WTC11 (cell line): Measurements from ENCODE around the gene HDGFL3. TPM values are rescaled to one million over a fixed set of nuclear protein-coding genes. Genes with fewer than 3 reads are reported as not detected.

Experiments used
- ATAC-seq: fragments of 200-7000 bp; cut with Tn5 transposase; 2 replicates; pipeline ENCODE4 v1.10.0; 2021; ENCODE audit warnings: mild to moderate bottlenecking, moderate library complexity
- CTCF ChIA-PET: fragments of 300-600 bp; sonication (Branson Sonifier 250); formaldehyde crosslinking; loops from one replicate; lab custom pipeline; 2021; ENCODE audit warnings: antibody characterized with exemption; lab: Charles Lee
- POLR2A ChIA-PET: fragments of 350-600 bp; sonication (Branson Sonifier 250); formaldehyde crosslinking; loops from one replicate; lab custom pipeline; 2021; ENCODE audit warnings: antibody characterized with exemption; lab: Charles Lee
- DNase-seq: peaks from one replicate; pipeline ENCODE4 v3.0.0; 2021; ENCODE audit warnings: low spot score
- H3K27ac Mint-ChIP-seq: 2 replicates; pipeline ENCODE4 v1.8.0; 2021; ENCODE audit warnings: mixed read lengths
- H3K27me3 Mint-ChIP-seq: 2 replicates; pipeline ENCODE4 v1.8.0; 2021; ENCODE audit warnings: low read depth, mild to moderate bottlenecking, moderate library complexity, mixed read lengths
- H3K36me3 Mint-ChIP-seq: 2 replicates; pipeline ENCODE4 v1.8.0; 2021; ENCODE audit warnings: mixed read lengths
- H3K4me1 Mint-ChIP-seq: 2 replicates; pipeline ENCODE4 v1.8.0; 2022; ENCODE audit warnings: mixed read lengths
- H3K4me3 Mint-ChIP-seq: 2 replicates; pipeline ENCODE4 v1.8.0; 2021; ENCODE audit warnings: mild to moderate bottlenecking, moderate library complexity, mixed read lengths
- H3K9me3 Mint-ChIP-seq: 2 replicates; pipeline ENCODE4 v1.8.0; 2021; ENCODE audit warnings: mixed read lengths
- CBFB ChIP-seq: sonication (generic); formaldehyde crosslinking; IDR thresholded peaks from 2 replicates; pipeline ENCODE4 v1.8.1; 2022; ENCODE audit warnings: mild to moderate bottlenecking, low read depth, missing genetic modification reagents
- CREB1 ChIP-seq: sonication (generic); formaldehyde crosslinking; IDR thresholded peaks from 2 replicates; pipeline ENCODE4 v1.8.0; 2023; ENCODE audit warnings: mild to moderate bottlenecking, missing genetic modification reagents
- ELF4 ChIP-seq: sonication (generic); formaldehyde crosslinking; IDR thresholded peaks from 2 replicates; pipeline ENCODE4 v1.8.1; 2022; ENCODE audit warnings: low read depth, mild to moderate bottlenecking, moderate library complexity, missing genetic modification reagents
- ETV6 ChIP-seq: sonication (generic); formaldehyde crosslinking; IDR thresholded peaks from 2 replicates; pipeline ENCODE4 v1.8.1; 2022; ENCODE audit warnings: mild to moderate bottlenecking, missing genetic modification reagents
- FOXP1 ChIP-seq: sonication (generic); formaldehyde crosslinking; IDR thresholded peaks from 2 replicates; pipeline ENCODE4 v1.8.0; 2022; ENCODE audit warnings: missing genetic modification reagents, mild to moderate bottlenecking, moderate library complexity, borderline replicate concordance
- GABPB1 ChIP-seq: sonication (generic); formaldehyde crosslinking; IDR thresholded peaks from 2 replicates; pipeline ENCODE4 v1.8.1; 2023; ENCODE audit warnings: mild to moderate bottlenecking, missing genetic modification reagents
- HMGA2 ChIP-seq: fragments of 250-450 bp; sonication (Bioruptor Pico); IDR thresholded peaks from 2 replicates; pipeline ENCODE4 v1.4.0; 2021; ENCODE audit warnings: mild to moderate bottlenecking, moderate library complexity
- JAZF1 ChIP-seq: fragments of 250-450 bp; sonication (Bioruptor Pico); IDR thresholded peaks from 2 replicates; pipeline ENCODE4 v1.9.0; 2021; ENCODE audit warnings: moderate library complexity, mild to moderate bottlenecking, inconsistent platforms
- NFATC4 ChIP-seq: fragments of 250-450 bp; sonication (Bioruptor Pico); IDR thresholded peaks from 2 replicates; pipeline ENCODE4 v1.9.0; 2021; ENCODE audit warnings: mild to moderate bottlenecking
- NR1H2 ChIP-seq: sonication (generic); formaldehyde crosslinking; IDR thresholded peaks from 2 replicates; pipeline ENCODE4 v1.9.0; 2021; ENCODE audit warnings: mild to moderate bottlenecking, moderate library complexity, missing genetic modification reagents
- NR3C1 ChIP-seq: sonication (generic); formaldehyde crosslinking; conservative IDR thresholded peaks from 2 replicates; pipeline ENCODE4 v1.8.1; 2023; ENCODE audit warnings: low read depth, mild to moderate bottlenecking, missing genetic modification reagents
- PRRX2 ChIP-seq: fragments of 250-450 bp; sonication (Bioruptor Pico); IDR thresholded peaks from 2 replicates; pipeline ENCODE4 v1.8.0; 2021; ENCODE audit warnings: mild to moderate bottlenecking
- SP1 ChIP-seq: sonication (generic); formaldehyde crosslinking; conservative IDR thresholded peaks from 2 replicates; pipeline ENCODE4 v1.8.1; 2022; ENCODE audit warnings: missing genetic modification reagents
- TEAD1 ChIP-seq: sonication (generic); formaldehyde crosslinking; IDR thresholded peaks from 2 replicates; pipeline ENCODE4 v1.8.0; 2022; ENCODE audit warnings: mild to moderate bottlenecking, missing genetic modification reagents
- ZNF219 ChIP-seq: sonication (generic); formaldehyde crosslinking; IDR thresholded peaks from 2 replicates; pipeline ENCODE4 v1.8.0; 2023; ENCODE audit warnings: missing genetic modification reagents, mild to moderate bottlenecking, borderline replicate concordance
- ZNF263 ChIP-seq: sonication (generic); formaldehyde crosslinking; IDR thresholded peaks from 2 replicates; pipeline ENCODE4 v1.8.1; 2022; ENCODE audit warnings: low read depth, mild to moderate bottlenecking, moderate library complexity, missing genetic modification reagents
- ZNF317 ChIP-seq: sonication (generic); formaldehyde crosslinking; IDR thresholded peaks from 2 replicates; pipeline ENCODE4 v1.8.1; 2023; ENCODE audit warnings: low read depth, mild to moderate bottlenecking, moderate library complexity, missing genetic modification reagents, borderline replicate concordance
- ZNF416 ChIP-seq: fragments of 250-450 bp; sonication (Bioruptor Pico); IDR thresholded peaks from 2 replicates; pipeline ENCODE4 v1.9.0; 2021; ENCODE audit warnings: mild to moderate bottlenecking, inconsistent platforms
- total RNA-seq: library from RNA; stranded (reverse); gene quantifications from 3 replicates; pipeline ENCODE4 v1.2.3, GENCODE V29; 2021
- TF ChIP-seq, protein P1 (sequence below): sonication (generic); formaldehyde crosslinking; IDR thresholded peaks from 2 replicates; pipeline ENCODE4 v1.8.1; 2022; ENCODE audit warnings: mild to moderate bottlenecking, moderate library complexity, missing genetic modification reagents
- TF ChIP-seq, protein P2 (sequence below): sonication (generic); formaldehyde crosslinking; IDR thresholded peaks from 2 replicates; pipeline ENCODE4 v1.8.1; 2023; ENCODE audit warnings: mild to moderate bottlenecking, missing genetic modification reagents, moderate library complexity
- TF ChIP-seq, protein P3 (sequence below): sonication (generic); formaldehyde crosslinking; IDR thresholded peaks from 2 replicates; pipeline ENCODE4 v1.8.0; 2022; ENCODE audit warnings: mild to moderate bottlenecking, missing genetic modification reagents
- TF ChIP-seq, protein P4 (sequence below): sonication (generic); formaldehyde crosslinking; IDR thresholded peaks from 2 replicates; pipeline ENCODE4 v1.8.0; 2022; ENCODE audit warnings: mild to moderate bottlenecking, missing genetic modification reagents
- TF ChIP-seq, protein P5 (sequence below): sonication (generic); formaldehyde crosslinking; IDR thresholded peaks from 2 replicates; pipeline ENCODE4 v1.8.1; 2022; ENCODE audit warnings: missing genetic modification reagents, borderline replicate concordance

HDGFL3 gene
- total RNA-seq, 1 experiment from 2014 or later, result 124 TPM

DNA sequence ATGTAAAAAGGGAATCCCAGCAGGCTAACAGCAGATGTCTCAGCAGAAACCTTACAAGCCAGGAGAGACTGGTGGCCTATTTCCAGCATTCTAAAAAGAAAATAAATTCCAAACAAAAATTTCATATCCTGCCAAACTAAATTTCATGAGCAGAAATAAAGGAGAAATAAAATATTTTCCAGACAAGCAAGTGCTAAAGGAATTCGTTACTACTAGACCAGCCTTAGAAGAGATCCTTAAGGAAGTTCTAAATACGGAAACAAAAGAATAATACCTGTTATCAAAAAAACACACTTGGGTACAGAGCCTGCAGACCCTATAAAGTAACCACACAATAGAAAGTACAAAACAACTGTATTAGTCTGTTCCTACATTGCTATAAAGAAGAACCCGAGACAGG, 41.4 kb downstream of the HDGFL3 start:
- peaks cover 53% of the 10 kb centered on the region for H3K4me1 Mint-ChIP-seq
- TF ChIP-seq, protein P1, sequence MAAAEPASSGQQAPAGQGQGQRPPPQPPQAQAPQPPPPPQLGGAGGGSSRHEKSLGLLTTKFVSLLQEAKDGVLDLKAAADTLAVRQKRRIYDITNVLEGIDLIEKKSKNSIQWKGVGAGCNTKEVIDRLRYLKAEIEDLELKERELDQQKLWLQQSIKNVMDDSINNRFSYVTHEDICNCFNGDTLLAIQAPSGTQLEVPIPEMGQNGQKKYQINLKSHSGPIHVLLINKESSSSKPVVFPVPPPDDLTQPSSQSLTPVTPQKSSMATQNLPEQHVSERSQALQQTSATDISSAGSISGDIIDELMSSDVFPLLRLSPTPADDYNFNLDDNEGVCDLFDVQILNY (CRISPR knock-in tag), result no peak
- TF ChIP-seq PRRX2 (no peak), ZNF416 (no peak), CBFB (CRISPR knock-in tag) (no peak), ZNF219 (CRISPR knock-in tag) (no peak), FOXP1 (CRISPR knock-in tag) (no peak), NR3C1 (CRISPR knock-in tag) (no peak), HMGA2 (no peak), TEAD1 (no peak)
- TF ChIP-seq, protein P2, sequence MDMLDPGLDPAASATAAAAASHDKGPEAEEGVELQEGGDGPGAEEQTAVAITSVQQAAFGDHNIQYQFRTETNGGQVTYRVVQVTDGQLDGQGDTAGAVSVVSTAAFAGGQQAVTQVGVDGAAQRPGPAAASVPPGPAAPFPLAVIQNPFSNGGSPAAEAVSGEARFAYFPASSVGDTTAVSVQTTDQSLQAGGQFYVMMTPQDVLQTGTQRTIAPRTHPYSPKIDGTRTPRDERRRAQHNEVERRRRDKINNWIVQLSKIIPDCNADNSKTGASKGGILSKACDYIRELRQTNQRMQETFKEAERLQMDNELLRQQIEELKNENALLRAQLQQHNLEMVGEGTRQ (CRISPR knock-in tag), result no peak
- TF ChIP-seq, protein P3, sequence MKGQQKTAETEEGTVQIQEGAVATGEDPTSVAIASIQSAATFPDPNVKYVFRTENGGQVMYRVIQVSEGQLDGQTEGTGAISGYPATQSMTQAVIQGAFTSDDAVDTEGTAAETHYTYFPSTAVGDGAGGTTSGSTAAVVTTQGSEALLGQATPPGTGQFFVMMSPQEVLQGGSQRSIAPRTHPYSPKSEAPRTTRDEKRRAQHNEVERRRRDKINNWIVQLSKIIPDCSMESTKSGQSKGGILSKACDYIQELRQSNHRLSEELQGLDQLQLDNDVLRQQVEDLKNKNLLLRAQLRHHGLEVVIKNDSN (CRISPR knock-in tag), result no peak
- TF ChIP-seq, all 79 proteins: peak for 0
- CTCF ChIA-PET, result interaction anchor here (0.6 kb wide), 1 partner anchor 630 kb away, joined by 3 read pairs; no protein-coding TSS in a partner anchor
- Mint-ChIP-seq H3K36me3 (0 out of 2 replicates have a peak, but pooled peaks cover 3% of the 10 kb centered on the region), H3K27me3 (no peaks in the 10 kb centered on the region), H3K4me3 (no peak overlapping the region), H3K9me3 (peaks cover 7% of the 10 kb centered on the region), H3K27ac (no peak overlapping the region)
- no peak for DNase-seq
- POLR2A ChIA-PET, result no interaction called here
- no peak for ATAC-seq

DNA sequence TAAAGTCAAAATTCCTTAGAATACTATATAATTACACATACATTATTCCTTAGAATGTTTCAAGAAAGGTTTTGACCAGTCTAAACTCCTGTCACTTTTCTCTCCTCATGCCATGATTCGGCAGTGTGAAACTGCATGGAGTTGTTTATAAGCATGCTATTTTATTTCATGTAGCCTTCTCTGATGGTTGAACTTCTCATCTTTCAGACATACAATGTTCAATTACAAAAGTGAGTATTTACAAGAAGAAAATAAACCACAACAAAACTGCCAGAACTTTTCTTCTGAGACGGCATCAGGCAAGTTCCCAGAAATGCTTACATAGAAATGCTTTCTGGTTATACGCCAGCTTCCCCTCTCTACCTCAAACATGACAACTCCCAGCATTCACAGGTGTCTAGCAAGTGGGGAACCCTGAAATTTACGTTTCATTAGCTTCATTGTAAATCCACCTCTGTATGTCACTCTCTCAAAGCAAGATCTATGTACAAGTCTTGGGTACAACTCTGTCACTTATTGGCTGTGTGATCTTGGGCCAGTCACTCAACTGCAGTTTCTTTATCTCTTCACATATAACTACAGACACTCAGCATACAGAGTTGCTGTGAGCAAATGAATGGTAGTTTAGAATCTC, 42.7 kb downstream of the HDGFL3 start:
- Mint-ChIP-seq H3K4me3 (no peak overlapping the region), H3K27me3 (no peaks in the 10 kb centered on the region), H3K4me1 (peaks cover 45% of the 10 kb centered on the region), H3K9me3 (peaks cover 7% of the 10 kb centered on the region), H3K27ac (no peak overlapping the region), H3K36me3 (peaks cover 4% of the 10 kb centered on the region; the same call in 1 of the 2 replicates)
- TF ChIP-seq SP1, result no peak
- no peak for TF ChIP-seq GABPB1 (CRISPR knock-in tag)
- ATAC-seq (no peak), DNase-seq (no peak)
- ChIA-PET POLR2A (no interaction called here), CTCF (no interaction called here)

DNA sequence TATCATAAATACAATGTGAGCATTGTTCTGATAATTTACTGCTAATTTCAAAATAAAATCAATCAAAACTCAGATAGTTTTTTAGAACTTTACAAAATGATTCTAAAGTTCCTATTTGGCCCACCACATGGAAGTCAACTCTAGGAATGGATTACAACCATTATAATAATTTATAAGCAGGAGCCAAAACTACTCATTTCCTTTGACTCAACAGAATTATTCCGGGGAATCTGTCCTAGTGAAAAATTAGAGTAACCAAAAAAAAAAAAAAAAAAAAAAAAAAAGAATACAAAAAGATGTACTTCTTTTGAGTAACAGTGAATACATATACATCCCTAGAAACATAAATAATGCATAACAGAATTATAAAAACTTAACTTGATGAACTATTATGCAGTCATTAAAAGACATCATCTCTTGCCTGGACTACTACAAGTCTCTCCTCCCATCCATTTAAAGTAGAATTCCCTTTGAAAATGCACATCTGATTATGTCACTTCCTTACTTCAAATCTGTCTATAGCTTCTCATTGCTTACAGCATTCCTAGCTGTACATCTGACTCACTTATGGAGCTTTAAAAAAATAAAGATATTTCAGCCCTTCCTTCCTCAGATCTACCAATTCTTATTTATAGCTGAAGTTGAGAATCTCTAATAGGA, 43.4 kb downstream of the HDGFL3 start:
- no peak for ATAC-seq

DNA sequence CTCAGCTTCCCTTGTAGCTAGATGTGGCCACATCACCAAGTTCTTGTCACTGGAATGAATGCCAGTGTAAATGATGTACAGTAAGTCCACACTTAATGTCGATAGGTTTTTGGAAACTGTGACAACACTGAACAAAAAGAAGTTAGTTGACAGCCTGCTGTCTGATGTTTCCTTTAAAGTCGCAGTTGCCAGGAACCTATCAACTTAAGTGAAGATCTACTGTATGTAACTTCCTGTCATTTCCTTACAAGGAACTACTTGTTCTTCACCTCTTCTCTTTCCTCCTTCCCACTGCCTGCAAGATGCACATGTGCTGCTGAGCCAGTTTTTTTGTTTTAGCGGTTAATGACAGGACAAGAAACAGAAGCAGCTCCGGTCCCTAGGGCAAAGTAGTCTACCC, 44.6 kb downstream of the HDGFL3 start:
- H3K27me3 Mint-ChIP-seq, result no peaks in the 10 kb centered on the region
- H3K27ac Mint-ChIP-seq, result no peak overlapping the region
- ChIA-PET POLR2A (no interaction called here), CTCF (no interaction called here)
- H3K9me3 Mint-ChIP-seq, result peaks cover 7% of the 10 kb centered on the region
- peaks cover 9% of the 10 kb centered on the region for H3K36me3 Mint-ChIP-seq
- no peak for DNase-seq
- ATAC-seq, result no peak
- H3K4me3 Mint-ChIP-seq, result no peak overlapping the region
- peaks cover 32% of the 10 kb centered on the region for H3K4me1 Mint-ChIP-seq
- TF ChIP-seq, protein P4, sequence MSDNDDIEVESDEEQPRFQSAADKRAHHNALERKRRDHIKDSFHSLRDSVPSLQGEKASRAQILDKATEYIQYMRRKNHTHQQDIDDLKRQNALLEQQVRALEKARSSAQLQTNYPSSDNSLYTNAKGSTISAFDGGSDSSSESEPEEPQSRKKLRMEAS, result no peak
- TF ChIP-seq ELF4 (CRISPR knock-in tag) (no peak), ZNF317 (CRISPR knock-in tag) (no peak), NR3C1 (CRISPR knock-in tag) (no peak), CBFB (CRISPR knock-in tag) (no peak), NR1H2 (CRISPR knock-in tag) (no peak), ETV6 (CRISPR knock-in tag) (no peak), NFATC4 (no peak), JAZF1 (no peak)

More for the DNA sequence above, 43.4 kb downstream of the HDGFL3 start:
- no peaks in the 10 kb centered on the region for H3K27me3 Mint-ChIP-seq
- no peak overlapping the region for H3K27ac Mint-ChIP-seq
- H3K4me1 Mint-ChIP-seq, result peaks cover 42% of the 10 kb centered on the region
- CTCF ChIA-PET, result no interaction called here
- POLR2A ChIA-PET, result no interaction called here
- no peak for DNase-seq
- no peak overlapping the region for H3K4me3 Mint-ChIP-seq
- H3K9me3 Mint-ChIP-seq, result peaks cover 7% of the 10 kb centered on the region
- H3K36me3 Mint-ChIP-seq, result peaks cover 9% of the 10 kb centered on the region
- TF ChIP-seq ZNF263 (CRISPR knock-in tag) (no peak), CREB1 (no peak)
- TF ChIP-seq, protein P5, sequence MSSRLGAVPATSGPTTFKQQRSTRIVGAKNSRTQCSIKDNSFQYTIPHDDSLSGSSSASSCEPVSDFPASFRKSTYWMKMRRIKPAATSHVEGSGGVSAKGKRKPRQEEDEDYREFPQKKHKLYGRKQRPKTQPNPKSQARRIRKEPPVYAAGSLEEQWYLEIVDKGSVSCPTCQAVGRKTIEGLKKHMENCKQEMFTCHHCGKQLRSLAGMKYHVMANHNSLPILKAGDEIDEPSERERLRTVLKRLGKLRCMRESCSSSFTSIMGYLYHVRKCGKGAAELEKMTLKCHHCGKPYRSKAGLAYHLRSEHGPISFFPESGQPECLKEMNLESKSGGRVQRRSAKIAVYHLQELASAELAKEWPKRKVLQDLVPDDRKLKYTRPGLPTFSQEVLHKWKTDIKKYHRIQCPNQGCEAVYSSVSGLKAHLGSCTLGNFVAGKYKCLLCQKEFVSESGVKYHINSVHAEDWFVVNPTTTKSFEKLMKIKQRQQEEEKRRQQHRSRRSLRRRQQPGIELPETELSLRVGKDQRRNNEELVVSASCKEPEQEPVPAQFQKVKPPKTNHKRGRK, result no peak
